Karpas-422 (cell line): ENCODE results near the gene SCML1. TPM values are rescaled to one million over a fixed set of nuclear protein-coding genes. Genes with fewer than 3 reads are reported as not detected.
"Not testable (repeated sequence)": the region's sequence is repeated elsewhere in the genome, so short reads cannot be mapped to it uniquely, and the experiment has no call there.

ENCODE experiments used
- DNase-seq: peaks from one replicate; pipeline ENCODE4 v3.0.0-alpha.2; 2015
- H2AFZ ChIP-seq: fragments of 200-600 bp; sonication (generic); 2 replicates; pipeline ENCODE4 v1.6.1; 2014; ENCODE audit warnings: antibody characterized with exemption, low read length, mixed read lengths
- H3K27ac ChIP-seq: fragments of 200-600 bp; sonication (generic); 2 replicates; pipeline ENCODE4 v1.5.1; 2014; ENCODE audit warnings: mild to moderate bottlenecking, low read length, moderate library complexity
- H3K27me3 ChIP-seq: fragments of 200-600 bp; sonication (generic); 2 replicates; pipeline ENCODE4 v1.6.1; 2014; ENCODE audit warnings: low read length, mixed read lengths
- H3K36me3 ChIP-seq: fragments of 200-600 bp; sonication (generic); 2 replicates; pipeline ENCODE4 v1.6.1; 2014; ENCODE audit warnings: low read length, mixed read lengths; ENCODE audit not compliant: insufficient read depth
- H3K4me1 ChIP-seq: fragments of 200-600 bp; sonication (generic); 2 replicates; pipeline ENCODE4 v1.6.1; 2014; ENCODE audit warnings: mild to moderate bottlenecking, low read length, mixed read lengths
- H3K4me2 ChIP-seq: fragments of 200-600 bp; sonication (generic); 2 replicates; pipeline ENCODE4 v1.6.1; 2014; ENCODE audit warnings: low read length, low read depth, mild to moderate bottlenecking; ENCODE audit not compliant: poor library complexity, severe bottlenecking
- H3K4me3 ChIP-seq: fragments of 200-600 bp; sonication (generic); 2 replicates; pipeline ENCODE4 v1.5.1; 2014; ENCODE audit warnings: mild to moderate bottlenecking, antibody characterized with exemption, low read length, mixed read lengths
- H3K79me2 ChIP-seq: fragments of 200-600 bp; sonication (generic); 2 replicates; pipeline ENCODE4 v1.6.1; 2014; ENCODE audit warnings: mild to moderate bottlenecking, low read length, mixed read lengths
- H3K9ac ChIP-seq: fragments of 200-600 bp; sonication (generic); 2 replicates; pipeline ENCODE4 v1.6.0; 2014; ENCODE audit warnings: low read length
- H3K9me2 ChIP-seq: fragments of 200-600 bp; sonication (generic), shearing (Covaris generic); replicated peaks from 2 replicates; pipeline ENCODE4 v1.6.0; 2014; ENCODE audit warnings: mild to moderate bottlenecking, low read length, moderate library complexity; ENCODE audit not compliant: insufficient read depth
- H3K9me3 ChIP-seq: fragments of 300-700, 200-600 bp; sonication (generic); 2 replicates; pipeline ENCODE4 v1.6.1; 2014; ENCODE audit warnings: low read length, mixed read lengths
- H4K20me1 ChIP-seq: fragments of 200-600 bp; sonication (generic); 2 replicates; pipeline ENCODE4 v1.6.1; 2014; ENCODE audit warnings: mild to moderate bottlenecking, antibody characterized with exemption, low read length, low read depth; ENCODE audit not compliant: insufficient read depth
- total RNA-seq: library from RNA; depleted of rRNA; stranded (reverse); fragments of >200 nt; shearing (Covaris generic); gene quantifications from 2 replicates; pipeline ENCODE4 v1.2.3, GENCODE V29; 2014; ENCODE audit warnings: low replicate concordance

SCML1 gene
- total RNA-seq, 1 experiment from 2014 or later, result not detected

DNA sequence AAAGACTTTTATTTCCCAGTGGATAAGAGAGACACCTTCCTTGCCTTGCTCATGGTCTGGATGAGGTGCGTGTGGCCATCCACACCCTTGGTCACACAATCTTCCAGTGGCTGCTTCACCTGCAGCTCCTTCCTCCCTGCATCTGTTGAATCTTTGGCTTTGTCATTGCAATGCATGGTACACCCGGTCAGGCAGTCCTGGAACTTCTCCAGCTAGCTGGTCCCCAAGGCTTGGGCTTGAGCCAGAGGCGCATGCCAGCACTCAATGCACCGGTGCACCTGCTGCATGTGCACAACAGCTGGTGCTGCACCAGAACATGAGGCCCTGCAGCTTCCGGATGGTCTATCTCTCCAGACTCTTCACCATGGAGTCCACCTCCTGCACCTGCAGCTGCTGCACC lies 31.7 kb downstream of the SCML1 start:
- Histone ChIP-seq H3K9me3 (no peaks in the 10 kb centered on the region), H3K9me2 (no peaks in the 10 kb centered on the region), H3K79me2 (no peaks in the 10 kb centered on the region), H3K4me3 (no peak overlapping the region), H3K27me3 (no peaks in the 10 kb centered on the region), H3K36me3 (no peaks in the 10 kb centered on the region), H4K20me1 (no peaks in the 10 kb centered on the region), H3K4me2 (no peak overlapping the region), H3K27ac (no peak overlapping the region), H3K9ac (no peak overlapping the region), H2AFZ (no peak overlapping the region), H3K4me1 (no peaks in the 10 kb centered on the region)
- DNase-seq, result no peak

DNA sequence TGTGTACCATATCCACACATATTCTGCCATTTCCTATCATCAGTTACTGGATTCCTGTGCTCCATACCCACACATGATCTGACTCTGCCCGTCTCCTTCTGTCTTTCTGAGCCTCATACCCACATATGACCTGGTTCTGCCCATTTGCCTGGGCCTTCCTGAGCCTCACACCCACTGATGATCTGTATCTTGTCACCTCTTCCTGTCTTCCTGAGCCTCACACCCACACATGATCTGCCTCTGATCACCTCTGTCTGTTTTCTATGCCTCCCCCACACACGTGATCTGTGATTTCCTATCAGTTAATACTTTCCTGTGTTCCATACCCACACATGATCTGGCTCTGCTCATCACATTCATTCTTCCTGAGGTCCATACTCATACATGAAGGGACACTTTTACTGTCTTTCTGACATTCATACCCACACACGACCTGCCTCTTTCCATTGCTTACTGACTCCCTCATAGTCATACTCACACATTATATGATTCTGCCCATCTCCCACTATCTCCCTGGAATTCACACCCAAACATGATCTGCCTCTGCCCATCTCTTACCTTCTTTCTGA lies 32.5 kb downstream of the SCML1 start:
- Histone ChIP-seq H3K9ac (no peak overlapping the region), H3K9me2 (no peaks in the 10 kb centered on the region), H2AFZ (no peak overlapping the region), H3K9me3 (no peaks in the 10 kb centered on the region), H3K79me2 (no peaks in the 10 kb centered on the region), H4K20me1 (no peaks in the 10 kb centered on the region), H3K4me2 (no peak overlapping the region), H3K4me1 (no peaks in the 10 kb centered on the region), H3K4me3 (no peak overlapping the region), H3K36me3 (no peaks in the 10 kb centered on the region), H3K27me3 (no peaks in the 10 kb centered on the region), H3K27ac (no peak overlapping the region)
- DNase-seq, result no peak

DNA sequence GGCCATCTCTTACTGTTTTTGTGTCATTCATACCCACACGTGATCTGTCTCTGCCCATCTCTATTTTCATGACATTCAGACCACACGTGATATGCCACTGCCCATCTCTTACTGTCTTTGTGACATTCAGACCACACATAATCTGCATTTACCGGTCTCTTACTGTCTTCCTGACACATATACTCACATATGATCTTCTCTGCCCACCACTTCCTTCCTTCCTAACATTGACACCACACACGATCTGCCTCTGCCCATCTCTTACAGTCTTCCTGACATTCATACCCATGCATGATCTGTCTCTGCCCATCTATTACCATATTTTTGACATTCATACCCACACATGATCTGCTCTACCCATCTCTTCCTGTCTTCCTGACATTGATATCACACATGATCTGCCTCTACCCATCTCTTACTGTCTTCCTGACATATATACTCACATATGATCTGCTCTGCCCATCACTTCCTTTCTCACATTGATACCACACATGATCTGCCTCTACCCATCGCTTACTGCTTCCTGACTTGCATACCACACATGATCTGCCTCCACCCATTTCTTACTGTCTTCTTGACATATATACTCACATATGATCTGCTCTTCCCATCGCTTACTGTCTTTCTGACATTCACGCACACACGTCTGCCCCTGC lies 36.1 kb downstream of the SCML1 start:
- Histone ChIP-seq H3K9me2 (no peaks in the 10 kb centered on the region), H3K79me2 (no peaks in the 10 kb centered on the region), H3K4me3 (no peak overlapping the region), H4K20me1 (no peaks in the 10 kb centered on the region), H3K4me1 (no peaks in the 10 kb centered on the region), H3K9ac (no peak overlapping the region), H2AFZ (no peak overlapping the region), H3K27me3 (no peaks in the 10 kb centered on the region), H3K36me3 (no peaks in the 10 kb centered on the region), H3K27ac (no peak overlapping the region), H3K4me2 (no peak overlapping the region), H3K9me3 (no peaks in the 10 kb centered on the region)
- DNase-seq, result no peak

DNA sequence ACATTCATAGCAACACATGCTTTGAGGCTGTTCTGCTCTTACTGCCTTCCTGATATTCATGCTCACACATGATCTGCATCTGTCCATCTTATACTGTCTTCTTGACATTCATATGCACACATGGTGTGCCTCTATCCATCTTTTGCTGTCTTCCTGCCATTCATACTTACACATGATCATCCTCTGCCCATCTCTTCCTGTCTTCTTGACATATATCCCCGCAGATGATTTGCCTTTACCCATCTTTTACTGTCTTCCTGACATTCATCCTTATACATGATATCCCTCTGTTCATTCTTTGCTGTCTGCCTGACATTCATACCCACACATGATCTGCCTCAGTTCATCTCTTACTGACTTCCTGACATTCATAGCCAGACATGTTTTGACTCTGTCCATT lies 36.8 kb downstream of the SCML1 start:
- no peak overlapping the region for H3K9ac ChIP-seq
- no peaks in the 10 kb centered on the region for H4K20me1 ChIP-seq
- H2AFZ ChIP-seq, result no peak overlapping the region
- no peak overlapping the region for H3K27ac ChIP-seq
- H3K4me2 ChIP-seq, result no peak overlapping the region
- H3K9me3 ChIP-seq, result no peaks in the 10 kb centered on the region
- no peaks in the 10 kb centered on the region for H3K27me3 ChIP-seq
- H3K4me3 ChIP-seq, result no peak overlapping the region
- no peak for DNase-seq
- no peaks in the 10 kb centered on the region for H3K9me2 ChIP-seq
- no peaks in the 10 kb centered on the region for H3K4me1 ChIP-seq
- no peaks in the 10 kb centered on the region for H3K36me3 ChIP-seq
- H3K79me2 ChIP-seq, result no peaks in the 10 kb centered on the region

DNA sequence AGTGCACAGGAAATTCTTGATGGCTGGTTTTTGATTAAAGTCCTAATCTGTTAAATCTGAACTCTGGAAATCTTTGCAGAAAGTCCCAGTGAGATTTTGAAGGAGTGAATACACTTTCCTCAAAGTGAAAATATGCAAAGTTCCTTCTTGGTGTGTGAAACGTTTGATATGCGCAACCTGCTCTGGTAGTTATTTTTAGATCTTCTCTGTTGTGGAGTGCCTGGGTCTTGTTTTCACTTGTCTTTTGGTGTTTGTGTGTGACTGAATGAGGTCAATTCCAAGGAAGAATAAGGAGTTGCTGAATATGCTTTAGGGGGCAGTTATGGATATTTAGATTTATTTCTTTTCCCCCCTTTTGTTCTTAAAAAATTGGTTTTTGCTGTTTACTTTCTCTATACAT lies 41.7 kb downstream of the SCML1 start:
- Histone ChIP-seq H3K4me3 (no peak overlapping the region), H3K4me2 (no peak overlapping the region), H3K4me1 (no peaks in the 10 kb centered on the region), H2AFZ (no peak overlapping the region), H3K9me2 (no peaks in the 10 kb centered on the region), H3K27me3 (no peaks in the 10 kb centered on the region), H3K9me3 (no peaks in the 10 kb centered on the region), H3K9ac (no peak overlapping the region), H3K79me2 (no peaks in the 10 kb centered on the region), H3K36me3 (no peaks in the 10 kb centered on the region), H3K27ac (no peak overlapping the region), H4K20me1 (no peaks in the 10 kb centered on the region)
- no peak for DNase-seq

DNA sequence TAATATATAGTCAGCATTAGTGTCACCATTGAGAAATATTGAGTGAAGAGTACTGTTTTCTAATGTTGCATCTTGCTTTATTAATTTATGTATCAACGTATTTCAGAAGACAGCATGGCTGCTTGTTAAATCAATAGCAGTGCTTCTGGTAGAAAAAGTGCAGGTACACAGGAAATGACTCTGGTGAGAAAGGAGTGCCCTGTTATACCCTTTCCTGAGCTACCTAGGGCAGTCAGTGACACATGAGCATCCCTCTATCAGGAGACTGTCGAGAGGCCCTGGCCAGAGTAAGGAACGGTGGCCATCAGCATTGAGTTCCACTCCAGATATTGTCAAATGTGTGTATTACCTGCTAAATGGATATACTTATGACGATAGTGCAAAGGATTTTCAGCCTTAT lies 42.1 kb downstream of the SCML1 start:
- Histone ChIP-seq H3K4me1 (no peaks in the 10 kb centered on the region), H3K36me3 (no peaks in the 10 kb centered on the region), H3K9ac (no peak overlapping the region), H3K9me2 (no peaks in the 10 kb centered on the region), H4K20me1 (no peaks in the 10 kb centered on the region), H3K4me3 (no peak overlapping the region), H3K9me3 (no peaks in the 10 kb centered on the region), H3K4me2 (no peak overlapping the region), H3K27me3 (no peaks in the 10 kb centered on the region), H3K79me2 (no peaks in the 10 kb centered on the region), H2AFZ (no peak overlapping the region), H3K27ac (no peak overlapping the region)
- DNase-seq, result no peak

DNA sequence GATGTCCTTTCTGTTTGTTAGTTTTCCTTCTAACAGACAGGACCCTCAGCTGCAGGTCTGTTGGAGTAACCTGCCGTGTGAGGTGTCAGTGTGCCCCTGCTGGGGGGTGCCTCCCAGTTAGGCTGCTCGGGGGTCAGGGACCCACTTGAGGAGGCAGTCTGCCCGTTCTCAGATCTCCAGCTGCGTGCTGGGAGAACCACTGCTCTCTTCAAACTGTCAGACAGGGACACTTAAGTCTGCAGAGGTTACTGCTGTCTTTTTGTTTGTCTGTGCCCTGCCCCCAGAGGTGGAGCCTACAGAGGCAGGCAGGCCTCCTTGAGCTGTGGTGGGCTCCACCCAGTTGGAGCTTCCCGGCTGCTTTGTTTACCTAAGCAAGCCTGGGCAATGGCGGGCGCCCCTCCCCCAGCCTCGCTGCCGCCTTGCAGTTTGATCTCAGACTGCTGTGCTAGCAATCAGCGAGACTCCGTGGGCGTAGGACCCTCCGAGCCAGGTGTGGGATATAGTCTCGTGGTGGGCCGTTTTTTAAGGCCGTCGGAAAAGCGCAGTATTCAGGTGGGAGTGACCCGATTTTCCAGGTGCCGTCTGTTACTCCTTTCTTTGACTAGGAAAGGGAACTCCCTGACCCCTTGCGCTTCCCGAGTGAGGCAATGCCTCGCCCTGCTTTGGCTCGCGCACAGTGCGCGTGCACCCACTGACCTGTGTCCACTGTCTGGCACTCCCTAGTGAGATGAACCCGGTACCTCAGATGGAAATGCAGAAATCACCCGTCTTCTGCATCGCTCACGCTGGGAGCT lies 49.5 kb downstream of the SCML1 start:
- H3K9me3 ChIP-seq, H3K27ac ChIP-seq, H2AFZ ChIP-seq, H3K4me2 ChIP-seq, H4K20me1 ChIP-seq, DNase-seq, H3K9ac ChIP-seq, H3K4me1 ChIP-seq, H3K9me2 ChIP-seq, H3K79me2 ChIP-seq, H3K27me3 ChIP-seq, H3K36me3 ChIP-seq, H3K4me3 ChIP-seq: not testable (repeated sequence)

DNA sequence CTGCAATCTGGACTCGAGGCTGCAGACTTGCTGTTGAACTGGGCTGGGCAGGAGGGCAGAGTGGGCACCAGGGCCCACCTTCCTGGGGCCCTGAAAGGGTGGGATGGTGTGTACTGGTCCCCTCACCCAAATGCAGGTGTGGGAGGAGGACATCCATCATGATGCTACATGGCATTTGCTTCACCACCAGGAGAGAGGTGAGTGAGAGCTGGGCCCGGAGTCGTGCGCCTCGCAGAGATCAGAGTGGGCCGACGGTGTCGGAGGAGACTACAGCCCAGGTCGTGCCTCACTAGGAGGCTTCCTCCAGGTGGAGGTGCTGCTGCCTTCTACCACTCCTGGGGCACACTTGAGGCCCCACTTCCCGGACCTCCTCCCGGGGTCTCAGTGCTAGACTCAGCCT lies 50.3 kb downstream of the SCML1 start:
- Histone ChIP-seq H2AFZ (no peak overlapping the region), H3K4me2 (no peak overlapping the region), H3K4me3 (no peak overlapping the region), H3K4me1 (no peaks in the 10 kb centered on the region), H3K9me3 (no peaks in the 10 kb centered on the region), H3K27ac (no peak overlapping the region), H3K9me2 (no peaks in the 10 kb centered on the region), H3K36me3 (no peaks in the 10 kb centered on the region), H3K9ac (no peak overlapping the region), H4K20me1 (no peaks in the 10 kb centered on the region), H3K27me3 (no peaks in the 10 kb centered on the region), H3K79me2 (no peaks in the 10 kb centered on the region)
- no peak for DNase-seq
